ENCODE measurements around the gene APBB1IP.

- no peak for TF ChIP-seq POLR2A (IDR thresholded peaks at IDR 0.05)
- TF ChIP-seq, protein P1, sequence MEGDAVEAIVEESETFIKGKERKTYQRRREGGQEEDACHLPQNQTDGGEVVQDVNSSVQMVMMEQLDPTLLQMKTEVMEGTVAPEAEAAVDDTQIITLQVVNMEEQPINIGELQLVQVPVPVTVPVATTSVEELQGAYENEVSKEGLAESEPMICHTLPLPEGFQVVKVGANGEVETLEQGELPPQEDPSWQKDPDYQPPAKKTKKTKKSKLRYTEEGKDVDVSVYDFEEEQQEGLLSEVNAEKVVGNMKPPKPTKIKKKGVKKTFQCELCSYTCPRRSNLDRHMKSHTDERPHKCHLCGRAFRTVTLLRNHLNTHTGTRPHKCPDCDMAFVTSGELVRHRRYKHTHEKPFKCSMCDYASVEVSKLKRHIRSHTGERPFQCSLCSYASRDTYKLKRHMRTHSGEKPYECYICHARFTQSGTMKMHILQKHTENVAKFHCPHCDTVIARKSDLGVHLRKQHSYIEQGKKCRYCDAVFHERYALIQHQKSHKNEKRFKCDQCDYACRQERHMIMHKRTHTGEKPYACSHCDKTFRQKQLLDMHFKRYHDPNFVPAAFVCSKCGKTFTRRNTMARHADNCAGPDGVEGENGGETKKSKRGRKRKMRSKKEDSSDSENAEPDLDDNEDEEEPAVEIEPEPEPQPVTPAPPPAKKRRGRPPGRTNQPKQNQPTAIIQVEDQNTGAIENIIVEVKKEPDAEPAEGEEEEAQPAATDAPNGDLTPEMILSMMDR (IDR thresholded peaks at IDR 0.05) = no peak
These were observed 117.7 kb downstream of the APBB1IP start for GRCh38 chr10:26555719-26556368.

Data from lower leg skin (tissue), 3 donors.